Glutamatergic neuron (in vitro differentiated cells): ENCODE results near the gene RPS3. TPM values are rescaled to one million over a fixed set of nuclear protein-coding genes. Genes with fewer than 3 reads are reported as not detected.

Experiments
- DNase-seq: peaks from one replicate; pipeline ENCODE4 v3.0.0; 2022
- H3K27ac Mint-ChIP-seq: one replicate; pipeline ENCODE4 v1.8.0; 2020; ENCODE audit warnings: mild to moderate bottlenecking, mixed read lengths, inconsistent platforms; ENCODE audit not compliant: unreplicated experiment
- H3K27me3 Mint-ChIP-seq: one replicate; pipeline ENCODE4 v1.8.0; 2020; ENCODE audit warnings: mild to moderate bottlenecking, moderate library complexity, mixed read lengths, inconsistent platforms; ENCODE audit not compliant: unreplicated experiment
- H3K36me3 Mint-ChIP-seq: one replicate; pipeline ENCODE4 v1.8.0; 2020; ENCODE audit warnings: mild to moderate bottlenecking, mixed read lengths, inconsistent platforms; ENCODE audit not compliant: unreplicated experiment
- H3K4me1 Mint-ChIP-seq: one replicate; pipeline ENCODE4 v1.8.0; 2020; ENCODE audit warnings: mild to moderate bottlenecking, low read depth, mixed read lengths, inconsistent platforms; ENCODE audit not compliant: unreplicated experiment
- H3K4me3 Mint-ChIP-seq: one replicate; pipeline ENCODE4 v1.8.0; 2020; ENCODE audit warnings: mild to moderate bottlenecking, mixed read lengths, inconsistent platforms; ENCODE audit not compliant: unreplicated experiment
- H3K9me3 Mint-ChIP-seq: one replicate; pipeline ENCODE4 v1.8.0; 2020; ENCODE audit warnings: mild to moderate bottlenecking, moderate library complexity, mixed read lengths, inconsistent platforms; ENCODE audit not compliant: unreplicated experiment
- total RNA-seq: library from RNA; stranded (reverse); fragmentation: NEBNext Ultra II Directional; extraction: Animal tissue kit (Norgen Biotek cat#: 25700); gene quantifications from one replicate; pipeline ENCODE4 v1.2.1, GENCODE V29; 2021; ENCODE audit not compliant: unreplicated experiment
- TF ChIP-seq, protein P1 (sequence below): fragments of 200-600 bp; sonication (generic); IDR thresholded peaks from one replicate; pipeline ENCODE4 v1.5.0; 2021; ENCODE audit not compliant: partially characterized antibody, unreplicated experiment

Gene RPS3
- total RNA-seq, 1 donor from 2014 or later, result 1,391 TPM

GRCh38 chr11:75387736-75388294, 11.5 kb upstream of the RPS3 start:
- Mint-ChIP-seq H3K4me1 (no peaks in the 10 kb centered on the region), H3K9me3 (no peaks in the 10 kb centered on the region), H3K4me3 (no peak overlapping the region), H3K36me3 (no peaks in the 10 kb centered on the region), H3K27ac (no peak overlapping the region), H3K27me3 (no peaks in the 10 kb centered on the region)
- TF ChIP-seq, protein P1, sequence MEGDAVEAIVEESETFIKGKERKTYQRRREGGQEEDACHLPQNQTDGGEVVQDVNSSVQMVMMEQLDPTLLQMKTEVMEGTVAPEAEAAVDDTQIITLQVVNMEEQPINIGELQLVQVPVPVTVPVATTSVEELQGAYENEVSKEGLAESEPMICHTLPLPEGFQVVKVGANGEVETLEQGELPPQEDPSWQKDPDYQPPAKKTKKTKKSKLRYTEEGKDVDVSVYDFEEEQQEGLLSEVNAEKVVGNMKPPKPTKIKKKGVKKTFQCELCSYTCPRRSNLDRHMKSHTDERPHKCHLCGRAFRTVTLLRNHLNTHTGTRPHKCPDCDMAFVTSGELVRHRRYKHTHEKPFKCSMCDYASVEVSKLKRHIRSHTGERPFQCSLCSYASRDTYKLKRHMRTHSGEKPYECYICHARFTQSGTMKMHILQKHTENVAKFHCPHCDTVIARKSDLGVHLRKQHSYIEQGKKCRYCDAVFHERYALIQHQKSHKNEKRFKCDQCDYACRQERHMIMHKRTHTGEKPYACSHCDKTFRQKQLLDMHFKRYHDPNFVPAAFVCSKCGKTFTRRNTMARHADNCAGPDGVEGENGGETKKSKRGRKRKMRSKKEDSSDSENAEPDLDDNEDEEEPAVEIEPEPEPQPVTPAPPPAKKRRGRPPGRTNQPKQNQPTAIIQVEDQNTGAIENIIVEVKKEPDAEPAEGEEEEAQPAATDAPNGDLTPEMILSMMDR, result no peak
- no peak for DNase-seq

GRCh38 chr11:75388386-75389275, 10.7 kb upstream of the RPS3 start:
- no peaks in the 10 kb centered on the region for H3K4me1 Mint-ChIP-seq
- TF ChIP-seq, protein P1, result peak; percentile 90
- H3K36me3 Mint-ChIP-seq, result no peaks in the 10 kb centered on the region
- peak; percentile 65 for DNase-seq
- H3K27me3 Mint-ChIP-seq, result no peaks in the 10 kb centered on the region
- no peak overlapping the region for H3K4me3 Mint-ChIP-seq
- no peak overlapping the region for H3K27ac Mint-ChIP-seq
- no peaks in the 10 kb centered on the region for H3K9me3 Mint-ChIP-seq

GRCh38 chr11:75389276-75389605, 10.1 kb upstream of the RPS3 start:
- Mint-ChIP-seq H3K36me3 (no peaks in the 10 kb centered on the region), H3K9me3 (no peaks in the 10 kb centered on the region), H3K4me3 (no peak overlapping the region), H3K27me3 (no peaks in the 10 kb centered on the region), H3K4me1 (no peaks in the 10 kb centered on the region), H3K27ac (no peak overlapping the region)
- TF ChIP-seq, protein P1, result no peak
- DNase-seq, result no peak

GRCh38 chr11:75389925-75390324, 9.4 kb upstream of the RPS3 start:
- H3K27ac Mint-ChIP-seq, result no peak overlapping the region
- H3K36me3 Mint-ChIP-seq, result no peaks in the 10 kb centered on the region
- TF ChIP-seq, protein P1, result no peak
- H3K9me3 Mint-ChIP-seq, result no peaks in the 10 kb centered on the region
- DNase-seq, result no peak
- no peaks in the 10 kb centered on the region for H3K27me3 Mint-ChIP-seq
- H3K4me3 Mint-ChIP-seq, result no peak overlapping the region
- H3K4me1 Mint-ChIP-seq, result peaks cover 5% of the 10 kb centered on the region
